HG02870 (cell line): ENCODE results near the gene AKNA.

Experiments used
- ATAC-seq: cut with Tn5 transposase; IDR thresholded peaks from one replicate; pipeline ENCODE4 v1.9.1; 2021; ENCODE audit warnings: mild to moderate bottlenecking, moderate library complexity; ENCODE audit not compliant: unreplicated experiment

AKNA gene

GRCh38 chr9:114396558-114397218, 8.9 kb upstream of the AKNA start:
- no peak for ATAC-seq

- ATAC-seq: no peak
Observed at GRCh38 chr9:114395768-114396167, 8.0 kb upstream of the AKNA start.

- no peak for ATAC-seq
Observed at GRCh38 chr9:114395334-114395617, 7.5 kb upstream of the AKNA start.

GRCh38 chr9:114394523-114395333, 6.9 kb upstream of the AKNA start:
- ATAC-seq: no peak

GRCh38 chr9:114392749-114393112, 4.9 kb upstream of the AKNA start:
- no peak for ATAC-seq

- no peak for ATAC-seq
Observed at GRCh38 chr9:114390952-114391351, 3.2 kb upstream of the AKNA start.

- no peak for ATAC-seq
Observed at GRCh38 chr9:114389612-114390368, 2.0 kb upstream of the AKNA start.

- ATAC-seq: no peak
Observed at GRCh38 chr9:114388764-114389375, 1.1 kb upstream of the AKNA start.

GRCh38 chr9:114388357-114388682, 538 bp upstream of the AKNA start:
- ATAC-seq: no peak

- no peak for ATAC-seq
Observed at GRCh38 chr9:114386886-114387679, 699 bp downstream of the AKNA start.

- ATAC-seq: no peak
Observed at GRCh38 chr9:114386361-114386885, 1.4 kb downstream of the AKNA start.

- ATAC-seq: peak; percentile 74
Observed at GRCh38 chr9:114385397-114386181, 2.2 kb downstream of the AKNA start.

GRCh38 chr9:114384836-114385396, 2.9 kb downstream of the AKNA start:
- no peak for ATAC-seq

- ATAC-seq: no peak
Observed at GRCh38 chr9:114384341-114384740, 3.4 kb downstream of the AKNA start.

- no peak for ATAC-seq
Observed at GRCh38 chr9:114383521-114384231, 4.1 kb downstream of the AKNA start.

GRCh38 chr9:114382699-114383520, 4.9 kb downstream of the AKNA start:
- ATAC-seq: peak; percentile 19

GRCh38 chr9:114378883-114379282, 8.9 kb downstream of the AKNA start:
- ATAC-seq: no peak

- ATAC-seq: no peak
Observed at GRCh38 chr9:114378016-114378415, 9.8 kb downstream of the AKNA start.
